Raji (cell line): ENCODE measurements around the gene AMN1.

ENCODE experiments used
- POLR2A ChIP-seq: IDR thresholded peaks from 2 replicates; pipeline ENCODE4 v1.6.1; 2011; ENCODE audit warnings: low read depth, low read length, control low read depth; ENCODE audit not compliant: insufficient read depth

Gene AMN1

GRCh38 chr12:31641509-31642090, 87.2 kb downstream of the AMN1 start:
- no peak for TF ChIP-seq POLR2A

- TF ChIP-seq POLR2A = no peak
Observed at GRCh38 chr12:31634620-31635019, 94.2 kb downstream of the AMN1 start.

- no peak for TF ChIP-seq POLR2A
Observed at GRCh38 chr12:31633464-31633863, 95.4 kb downstream of the AMN1 start.

- no peak for TF ChIP-seq POLR2A
Observed at GRCh38 chr12:31631809-31632208, 97.0 kb downstream of the AMN1 start.

- no peak for TF ChIP-seq POLR2A
Observed at GRCh38 chr12:31631023-31631724, 97.6 kb downstream of the AMN1 start.

GRCh38 chr12:31629756-31630732, 98.8 kb downstream of the AMN1 start:
- TF ChIP-seq POLR2A = no peak

GRCh38 chr12:31627456-31628054, 101.3 kb downstream of the AMN1 start:
- TF ChIP-seq POLR2A = no peak

GRCh38 chr12:31626270-31626995, 102.4 kb downstream of the AMN1 start:
- TF ChIP-seq POLR2A = no peak

GRCh38 chr12:31622038-31622437, 106.8 kb downstream of the AMN1 start:
- TF ChIP-seq POLR2A = no peak
